ENCODE measurements around the gene TCEANC.

Gene TCEANC

GRCh38 chrX:13699183-13699826, 46.4 kb downstream of the TCEANC start:
- Histone ChIP-seq H3K4me1 (ENCODE audit: insufficient read depth, low read length) (no peaks in the 10 kb centered on the region), H3K4me3 (ENCODE audit: low read depth in 1 of 2, low read length in 2 of 2) (no peak overlapping the region), H2AFZ (ENCODE audit: low read depth, low read length) (no peak overlapping the region), H3K4me2 (ENCODE audit: insufficient read depth, low read length) (no peak overlapping the region), H3K9me3 (ENCODE audit: insufficient read depth, low read length, severe bottlenecking) (no peaks in the 10 kb centered on the region), H3K9ac (ENCODE audit: low read depth, low read length) (no peak overlapping the region), H3K36me3 (ENCODE audit: insufficient read depth, low read length) (no peaks in the 10 kb centered on the region; the same call in none of the 2 replicates), H3K79me2 (ENCODE audit: insufficient read depth, low read length) (peaks cover 83% of the 10 kb centered on the region), H4K20me1 (ENCODE audit: insufficient read depth, low read length) (peaks cover 16% of the 10 kb centered on the region; the same call in 1 of the 2 replicates), H3K27ac (ENCODE audit: low read length) (no peak overlapping the region), H3K27me3 (ENCODE audit: insufficient read depth, low read length, poor library complexity) (no peaks in the 10 kb centered on the region)
- no peak for DNase-seq
- no peak for TF ChIP-seq CTCF (IDR thresholded peaks at IDR 0.05; ENCODE audit: borderline replicate concordance, extremely low read depth, low read length, poor library complexity, severe bottlenecking)
- TF ChIP-seq EZH2 (IDR thresholded peaks at IDR 0.05; ENCODE audit: borderline replicate concordance, low read depth, low read length, severe bottlenecking): no peak
- no peak for ATAC-seq (ENCODE audit: insufficient read depth, low read depth)

GRCh38 chrX:13700380-13700779, 47.4 kb downstream of the TCEANC start:
- no peak overlapping the region for H3K4me2 ChIP-seq (ENCODE audit: insufficient read depth, low read length)
- no peak overlapping the region for H2AFZ ChIP-seq (ENCODE audit: low read depth, low read length)
- H3K27me3 ChIP-seq (ENCODE audit: insufficient read depth, low read length, poor library complexity): no peaks in the 10 kb centered on the region
- H3K4me3 ChIP-seq (ENCODE audit: low read depth in 1 of 2, low read length in 2 of 2): no peak overlapping the region
- H3K9ac ChIP-seq (ENCODE audit: low read depth, low read length): no peak overlapping the region
- no peak overlapping the region for H3K27ac ChIP-seq (ENCODE audit: low read length)
- H3K36me3 ChIP-seq (ENCODE audit: insufficient read depth, low read length): no peaks in the 10 kb centered on the region; the same call in none of the 2 replicates
- DNase-seq (no peak), ATAC-seq (ENCODE audit: insufficient read depth, low read depth) (no peak)
- no peaks in the 10 kb centered on the region for H3K4me1 ChIP-seq (ENCODE audit: insufficient read depth, low read length)
- TF ChIP-seq EZH2 (IDR thresholded peaks at IDR 0.05; ENCODE audit: borderline replicate concordance, low read depth, low read length, severe bottlenecking): no peak
- TF ChIP-seq CTCF (IDR thresholded peaks at IDR 0.05; ENCODE audit: borderline replicate concordance, extremely low read depth, low read length, poor library complexity, severe bottlenecking): no peak
- H3K79me2 ChIP-seq (ENCODE audit: insufficient read depth, low read length): peaks cover 74% of the 10 kb centered on the region
- H4K20me1 ChIP-seq (ENCODE audit: insufficient read depth, low read length): peaks cover 12% of the 10 kb centered on the region; the same call in 1 of the 2 replicates
- H3K9me3 ChIP-seq (ENCODE audit: insufficient read depth, low read length, severe bottlenecking): no peaks in the 10 kb centered on the region

- H3K4me2 ChIP-seq (ENCODE audit: insufficient read depth, low read length): no peak overlapping the region
- H3K9ac ChIP-seq (ENCODE audit: low read depth, low read length): no peak overlapping the region
- ATAC-seq (ENCODE audit: insufficient read depth, low read depth): no peak
- H3K27ac ChIP-seq (ENCODE audit: low read length): no peak overlapping the region
- DNase-seq: no peak
- no peak overlapping the region for H2AFZ ChIP-seq (ENCODE audit: low read depth, low read length)
- H3K9me3 ChIP-seq (ENCODE audit: insufficient read depth, low read length, severe bottlenecking): no peaks in the 10 kb centered on the region
- no peaks in the 10 kb centered on the region for H3K27me3 ChIP-seq (ENCODE audit: insufficient read depth, low read length, poor library complexity)
- TF ChIP-seq CTCF (IDR thresholded peaks at IDR 0.05; ENCODE audit: borderline replicate concordance, extremely low read depth, low read length, poor library complexity, severe bottlenecking) (no peak), EZH2 (IDR thresholded peaks at IDR 0.05; ENCODE audit: borderline replicate concordance, low read depth, low read length, severe bottlenecking) (no peak)
- H3K4me3 ChIP-seq (ENCODE audit: low read depth in 1 of 2, low read length in 2 of 2): no peak overlapping the region
- no peaks in the 10 kb centered on the region for H3K4me1 ChIP-seq (ENCODE audit: insufficient read depth, low read length)
- peaks cover 8% of the 10 kb centered on the region; the same call in 1 of the 2 replicates for H4K20me1 ChIP-seq (ENCODE audit: insufficient read depth, low read length)
- no peaks in the 10 kb centered on the region; the same call in none of the 2 replicates for H3K36me3 ChIP-seq (ENCODE audit: insufficient read depth, low read length)
- peaks cover 64% of the 10 kb centered on the region for H3K79me2 ChIP-seq (ENCODE audit: insufficient read depth, low read length)
Observed at GRCh38 chrX:13702111-13702789, 49.3 kb downstream of the TCEANC start.
